Trophoblast cell (in vitro differentiated cells and primary cell): ENCODE data around the gene PHACTR1.

ENCODE experiments used
- DNase-seq, 2 donors: peaks; one replicate each; pipeline ENCODE4 v3.0.0-alpha.2; 2016
- H2AFZ ChIP-seq: 2 replicates; pipeline ENCODE4 v1.6.1; 2013; ENCODE audit warnings: low read length, moderate library complexity, mild to moderate bottlenecking; ENCODE audit not compliant: insufficient read depth, poor library complexity
- H2AK5ac ChIP-seq: 2 replicates; pipeline ENCODE4 v1.6.1; 2013; ENCODE audit warnings: mild to moderate bottlenecking, low read length
- H2BK120ac ChIP-seq: 2 replicates; pipeline ENCODE4 v1.6.1; 2013; ENCODE audit warnings: low read length, mild to moderate bottlenecking, moderate library complexity; ENCODE audit not compliant: insufficient read depth, poor library complexity
- H2BK12ac ChIP-seq: 2 replicates; pipeline ENCODE4 v1.6.1; 2013; ENCODE audit warnings: mild to moderate bottlenecking, low read length, moderate library complexity
- H2BK5ac ChIP-seq: 2 replicates; pipeline ENCODE4 v1.6.1; 2013; ENCODE audit warnings: low read length, low read depth, moderate library complexity, mild to moderate bottlenecking; ENCODE audit not compliant: poor library complexity
- H3K14ac ChIP-seq: 2 replicates; pipeline ENCODE4 v1.6.1; 2013; ENCODE audit warnings: mild to moderate bottlenecking, low read length
- H3K18ac ChIP-seq: 2 replicates; pipeline ENCODE4 v1.6.1; 2013; ENCODE audit warnings: mild to moderate bottlenecking, low read length
- H3K23ac ChIP-seq: 2 replicates; pipeline ENCODE4 v1.6.1; 2013; ENCODE audit warnings: low read length
- H3K27ac ChIP-seq: 2 replicates; pipeline ENCODE4 v1.5.1; 2013; ENCODE audit warnings: low read depth, mild to moderate bottlenecking, inconsistent platforms, low read length, moderate library complexity
- H3K27me3 ChIP-seq: 2 replicates; pipeline ENCODE4 v1.6.1; 2013; ENCODE audit warnings: inconsistent platforms, mild to moderate bottlenecking, low read length, moderate library complexity; ENCODE audit not compliant: insufficient read depth
- H3K36me3 ChIP-seq, 2 experiments: 1 replicate in 1 of 2; 2 replicates in 1 of 2; pipeline ENCODE4 v1.6.1; 2013; ENCODE audit warnings: low read length in 2 of 2, mild to moderate bottlenecking in 2 of 2, moderate library complexity in 1 of 2; ENCODE audit not compliant: insufficient read depth in 2 of 2, control insufficient read depth in 1 of 2
- H3K4ac ChIP-seq: 2 replicates; pipeline ENCODE4 v1.6.1; 2013; ENCODE audit warnings: low read depth, mild to moderate bottlenecking, low read length, moderate library complexity
- H3K4me1 ChIP-seq, 2 experiments: 1 replicate in 1 of 2; 2 replicates in 1 of 2; pipeline ENCODE4 v1.6.1; 2013; ENCODE audit warnings: low read length in 2 of 2, mild to moderate bottlenecking in 2 of 2, moderate library complexity in 1 of 2; ENCODE audit not compliant: insufficient read depth in 2 of 2, control insufficient read depth in 1 of 2
- H3K4me2 ChIP-seq: 2 replicates; pipeline ENCODE4 v1.6.1; 2013; ENCODE audit warnings: inconsistent platforms, mild to moderate bottlenecking, low read length, moderate library complexity
- H3K4me3 ChIP-seq: 2 replicates; pipeline ENCODE4 v1.5.1; 2013; ENCODE audit warnings: mild to moderate bottlenecking, low read depth, low read length, inconsistent platforms
- H3K79me1 ChIP-seq: one replicate; pipeline ENCODE4 v1.6.1; 2013; ENCODE audit warnings: low read length
- H3K79me2 ChIP-seq: 2 replicates; pipeline ENCODE4 v1.6.1; 2013; ENCODE audit warnings: low read length, mild to moderate bottlenecking; ENCODE audit not compliant: control insufficient read depth, insufficient read depth, poor library complexity
- H3K9ac ChIP-seq: 2 replicates; pipeline ENCODE4 v1.6.1; 2013; ENCODE audit warnings: mild to moderate bottlenecking, low read length
- H3K9me3 ChIP-seq: 2 replicates; pipeline ENCODE4 v1.6.1; 2013; ENCODE audit warnings: low read depth, mild to moderate bottlenecking, control low read depth, inconsistent platforms, low read length; ENCODE audit not compliant: insufficient read depth
- H4K12ac ChIP-seq: 2 replicates; pipeline ENCODE4 v1.6.1; 2013; ENCODE audit warnings: low read depth, mild to moderate bottlenecking, low read length, moderate library complexity
- H4K8ac ChIP-seq: 2 replicates; pipeline ENCODE4 v1.6.1; 2013; ENCODE audit warnings: low read depth, mild to moderate bottlenecking, low read length, moderate library complexity
- H4K91ac ChIP-seq: one replicate; pipeline ENCODE4 v1.6.1; 2013; ENCODE audit warnings: low read depth, mild to moderate bottlenecking, low read length, moderate library complexity
- WGBS: extraction: QIAGEN DNeasy Blood & Tissue Kit; methylation state at CpG from one replicate; pipeline ENCODE4 v1.1.7; 2013; ENCODE audit warnings: missing lambda C conversion rate; ENCODE audit not compliant: insufficient read length, insufficient coverage; ENCODE audit errors: extremely low coverage; 5-methylcytosine and 5-hydroxymethylcytosine counted together

The PHACTR1 gene

DNA sequence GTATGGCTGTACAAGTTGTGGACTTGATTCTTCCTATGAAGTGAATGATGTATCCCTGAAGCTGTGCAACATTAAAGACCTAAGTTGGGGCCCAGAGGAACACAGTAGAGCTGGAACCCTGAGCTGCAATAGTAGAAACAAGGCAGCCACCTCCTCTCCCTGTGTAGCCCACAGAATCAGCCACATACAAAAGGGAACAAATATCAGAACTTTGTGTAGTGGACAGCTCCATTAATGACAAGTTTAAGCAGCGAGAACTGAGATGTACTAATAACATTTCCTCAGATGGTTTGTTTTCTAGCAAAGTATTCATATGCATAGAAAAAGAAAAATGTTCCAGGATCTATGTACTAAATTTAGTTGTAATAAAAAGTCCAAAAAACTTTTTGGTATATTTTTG is 19.2 kb downstream of the PHACTR1 start:
- no peak overlapping the region for H3K9ac ChIP-seq
- no peak overlapping the region for H4K91ac ChIP-seq
- H2BK5ac ChIP-seq: no peak overlapping the region
- no peak overlapping the region for H3K4me2 ChIP-seq
- no peak overlapping the region for H2AFZ ChIP-seq
- H2BK120ac ChIP-seq: no peak overlapping the region
- no peaks in the 10 kb centered on the region for H3K27me3 ChIP-seq
- no peaks in the 10 kb centered on the region for H3K9me3 ChIP-seq
- no peak overlapping the region for H3K27ac ChIP-seq
- no peak overlapping the region for H2BK12ac ChIP-seq
- no peaks in the 10 kb centered on the region for H3K4me1 ChIP-seq
- H3K4me3 ChIP-seq: no peak overlapping the region
- no peak overlapping the region for H2AK5ac ChIP-seq
- H4K8ac ChIP-seq: no peak overlapping the region
- H3K36me3 ChIP-seq: no peaks in the 10 kb centered on the region
- no peak overlapping the region for H3K4ac ChIP-seq
- H3K79me2 ChIP-seq: no peaks in the 10 kb centered on the region
- DNase-seq: no peak
- no peak overlapping the region for H3K14ac ChIP-seq
- WGBS: no CpG with 5 or more reads among the region's 1 CpG
- H4K12ac ChIP-seq: no peak overlapping the region
- H3K79me1 ChIP-seq: no peaks in the 10 kb centered on the region
- H3K18ac ChIP-seq: no peak overlapping the region
- H3K23ac ChIP-seq: no peak overlapping the region

DNA sequence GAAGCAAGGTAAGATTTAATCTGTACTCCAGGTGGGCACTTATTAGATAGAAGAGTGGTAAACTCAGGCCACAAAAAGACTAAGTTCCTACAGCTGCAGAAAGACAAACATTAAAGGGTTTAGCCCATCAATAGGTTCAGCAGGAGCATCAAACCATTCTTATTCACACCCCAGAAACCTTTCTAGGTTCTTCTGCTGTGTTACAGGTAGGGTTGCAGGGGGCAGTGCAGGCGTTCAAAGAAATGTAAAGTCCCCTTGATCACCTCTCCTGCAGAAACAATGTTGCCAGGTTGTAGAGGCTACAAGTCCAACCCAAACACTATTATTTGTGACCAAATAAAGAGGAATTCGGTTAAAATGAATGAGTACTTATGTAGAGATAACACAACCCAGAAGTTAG is 31.8 kb downstream of the PHACTR1 start:
- H2BK5ac ChIP-seq: no peak overlapping the region
- H3K23ac ChIP-seq: no peak overlapping the region
- H3K27ac ChIP-seq: no peak overlapping the region
- no peaks in the 10 kb centered on the region for H3K9me3 ChIP-seq
- H2AK5ac ChIP-seq: no peak overlapping the region
- no peak overlapping the region for H3K9ac ChIP-seq
- no peak overlapping the region for H4K12ac ChIP-seq
- no peak overlapping the region for H2BK12ac ChIP-seq
- no peak overlapping the region for H4K8ac ChIP-seq
- H3K4me2 ChIP-seq: no peak overlapping the region
- no peaks in the 10 kb centered on the region for H3K79me2 ChIP-seq
- H3K14ac ChIP-seq: no peak overlapping the region
- no peak for DNase-seq
- H4K91ac ChIP-seq: no peak overlapping the region
- no peak overlapping the region for H2AFZ ChIP-seq
- no peak overlapping the region for H3K18ac ChIP-seq
- H3K27me3 ChIP-seq: peaks cover 18% of the 10 kb centered on the region
- no peaks in the 10 kb centered on the region for H3K79me1 ChIP-seq
- peaks cover 4 to 11% of the 10 kb centered on the region in 2 experiments for H3K4me1 ChIP-seq
- no peaks in the 10 kb centered on the region for H3K36me3 ChIP-seq
- H3K4me3 ChIP-seq: no peak overlapping the region
- no CpG with 5 or more reads among the region's 2 CpGs for WGBS
- no peak overlapping the region for H2BK120ac ChIP-seq
- no peak overlapping the region for H3K4ac ChIP-seq

GRCh38 chr6:12748815-12749521 is 32.4 kb downstream of the PHACTR1 start:
- no peak overlapping the region for H2AFZ ChIP-seq
- no peak overlapping the region for H4K12ac ChIP-seq
- no peaks in the 10 kb centered on the region for H3K79me1 ChIP-seq
- peaks cover 18% of the 10 kb centered on the region for H3K27me3 ChIP-seq
- H3K79me2 ChIP-seq: no peaks in the 10 kb centered on the region
- H2AK5ac ChIP-seq: no peak overlapping the region
- no peak overlapping the region for H2BK120ac ChIP-seq
- H3K18ac ChIP-seq: no peak overlapping the region
- no peak overlapping the region for H4K8ac ChIP-seq
- no peak overlapping the region for H4K91ac ChIP-seq
- no peak overlapping the region for H3K4me3 ChIP-seq
- no peak overlapping the region for H2BK5ac ChIP-seq
- no peaks in the 10 kb centered on the region for H3K36me3 ChIP-seq
- peaks cover 4 to 11% of the 10 kb centered on the region in 2 experiments for H3K4me1 ChIP-seq
- H3K9ac ChIP-seq: no peak overlapping the region
- H3K23ac ChIP-seq: no peak overlapping the region
- H3K4ac ChIP-seq: no peak overlapping the region
- no CpG with 5 or more reads among the region's 23 CpGs for WGBS
- H3K4me2 ChIP-seq: peak overlapping the region; percentile 64
- H3K9me3 ChIP-seq: no peaks in the 10 kb centered on the region
- H2BK12ac ChIP-seq: no peak overlapping the region
- no peak overlapping the region for H3K14ac ChIP-seq
- no peak overlapping the region for H3K27ac ChIP-seq
- no peak for DNase-seq

- no peak overlapping the region for H3K9ac ChIP-seq
- H3K4me2 ChIP-seq: peak overlapping the region; percentile 85
- no CpG with 5 or more reads among the region's 75 CpGs for WGBS
- peak overlapping the region; percentile 70 for H2AFZ ChIP-seq
- H2AK5ac ChIP-seq: no peak overlapping the region
- H3K27ac ChIP-seq: no peak overlapping the region
- peak overlapping the region; percentile 66 for H3K4me3 ChIP-seq
- H4K12ac ChIP-seq: no peak overlapping the region
- no peak overlapping the region for H3K23ac ChIP-seq
- no peak overlapping the region for H3K4ac ChIP-seq
- H3K36me3 ChIP-seq: no peaks in the 10 kb centered on the region
- H3K18ac ChIP-seq: no peak overlapping the region
- no peaks in the 10 kb centered on the region for H3K79me2 ChIP-seq
- H2BK120ac ChIP-seq: no peak overlapping the region
- no peak overlapping the region for H2BK5ac ChIP-seq
- H2BK12ac ChIP-seq: no peak overlapping the region
- no peak overlapping the region for H3K14ac ChIP-seq
- H3K79me1 ChIP-seq: no peaks in the 10 kb centered on the region
- no peaks in the 10 kb centered on the region for H3K9me3 ChIP-seq
- H4K8ac ChIP-seq: no peak overlapping the region
- no peak overlapping the region for H4K91ac ChIP-seq
- DNase-seq: peak in 1 of 2 donors; percentile 4
- H3K27me3 ChIP-seq: peaks cover 18% of the 10 kb centered on the region
- peaks cover 4 to 11% of the 10 kb centered on the region in 2 experiments for H3K4me1 ChIP-seq
Observed at GRCh38 chr6:12749531-12750379, 33.2 kb downstream of the PHACTR1 start.
